HepG2 (cell line): ENCODE data around the gene PARP14. TPM values are rescaled to one million over a fixed set of nuclear protein-coding genes. Genes with fewer than 3 reads are reported as not detected.

Source experiments
- ARNT ChIP-seq: fragments of 450-650 bp; IDR thresholded peaks from 2 replicates; pipeline ENCODE4 v1.6.1; 2017
- ARNTL ChIP-seq: sonication (generic); formaldehyde crosslinking; IDR thresholded peaks from 2 replicates; pipeline ENCODE4 v1.4.0; 2020; ENCODE audit warnings: mild to moderate bottlenecking, missing genetic modification reagents
- ELF4 ChIP-seq: sonication (generic); formaldehyde crosslinking; IDR thresholded peaks from 2 replicates; pipeline ENCODE4 v1.5.0; 2020; ENCODE audit warnings: missing genetic modification reagents, mild to moderate bottlenecking, moderate library complexity, borderline replicate concordance
- IRF2 ChIP-seq: IDR thresholded peaks from 2 replicates; pipeline ENCODE4 v1.6.1; 2018; ENCODE audit warnings: missing genetic modification reagents, missing compliant biosample characterization
- MTF1 ChIP-seq: sonication (generic); formaldehyde crosslinking; IDR thresholded peaks from 2 replicates; pipeline ENCODE4 v1.5.0; 2020; ENCODE audit warnings: missing genetic modification reagents
- NFKBIZ ChIP-seq: IDR thresholded peaks from 2 replicates; pipeline ENCODE4 v1.6.1; 2018; ENCODE audit warnings: missing genetic modification reagents, missing compliant biosample characterization
- NR2F2 ChIP-seq: IDR thresholded peaks from 2 replicates; pipeline ENCODE4 v1.6.1; 2012; ENCODE audit warnings: low read depth, inconsistent platforms, borderline replicate concordance
- ONECUT2 ChIP-seq: sonication (generic); formaldehyde crosslinking; IDR thresholded peaks from 2 replicates; pipeline ENCODE4 v1.4.0; 2020; ENCODE audit warnings: missing genetic modification reagents
- PAWR ChIP-seq: sonication (generic); formaldehyde crosslinking; IDR thresholded peaks from 2 replicates; pipeline ENCODE4 v1.4.0; 2020; ENCODE audit warnings: missing genetic modification reagents, mild to moderate bottlenecking, borderline replicate concordance
- POLR2G ChIP-seq: fragments of 200-400 bp; formaldehyde crosslinking; IDR thresholded peaks from 2 replicates; pipeline ENCODE4 v1.6.1; 2018; ENCODE audit warnings: mild to moderate bottlenecking, low read depth, low read length, moderate library complexity
- RXRA ChIP-seq: sonication (generic); formaldehyde crosslinking; IDR thresholded peaks from 2 replicates; pipeline ENCODE4 v1.5.1; 2020; ENCODE audit warnings: missing genetic modification reagents
- SALL1 ChIP-seq: sonication (generic); formaldehyde crosslinking; IDR thresholded peaks from 2 replicates; pipeline ENCODE4 v1.8.0; 2022; ENCODE audit warnings: mild to moderate bottlenecking, missing genetic modification reagents
- SRSF9 ChIP-seq: fragments of 200-400 bp; formaldehyde crosslinking; IDR thresholded peaks from 2 replicates; pipeline ENCODE4 v1.6.1; 2018; ENCODE audit warnings: borderline replicate concordance, mild to moderate bottlenecking, low read depth, low read length; ENCODE audit not compliant: insufficient read depth, poor library complexity, severe bottlenecking
- TBX2 ChIP-seq: sonication (generic); formaldehyde crosslinking; IDR thresholded peaks from 2 replicates; pipeline ENCODE4 v1.5.0; 2020; ENCODE audit warnings: missing genetic modification reagents, mild to moderate bottlenecking, borderline replicate concordance
- ZBTB3 ChIP-seq: sonication (generic); formaldehyde crosslinking; IDR thresholded peaks from 2 replicates; pipeline ENCODE4 v1.4.0; 2020; ENCODE audit warnings: low read depth, mild to moderate bottlenecking, moderate library complexity, missing genetic modification reagents, borderline replicate concordance
- ZNF180 ChIP-seq: sonication (generic); formaldehyde crosslinking; IDR thresholded peaks from 2 replicates; pipeline ENCODE4 v1.4.0; 2020; ENCODE audit warnings: low read depth, missing genetic modification reagents, borderline replicate concordance
- ZNF205 ChIP-seq: IDR thresholded peaks from 2 replicates; pipeline ENCODE4 v1.6.1; 2018; ENCODE audit warnings: missing biosample characterization, missing genetic modification reagents
- ZNF230 ChIP-seq: sonication (generic); formaldehyde crosslinking; IDR thresholded peaks from 2 replicates; pipeline ENCODE4 v1.4.0; 2020; ENCODE audit warnings: mild to moderate bottlenecking, missing genetic modification reagents
- ZNF337 ChIP-seq: sonication (generic); formaldehyde crosslinking; IDR thresholded peaks from 2 replicates; pipeline ENCODE4 v1.5.1; 2020; ENCODE audit warnings: missing genetic modification reagents, low read depth, mild to moderate bottlenecking, borderline replicate concordance
- ZNF350 ChIP-seq: sonication (generic); formaldehyde crosslinking; IDR thresholded peaks from 2 replicates; pipeline ENCODE4 v1.4.0; 2020; ENCODE audit warnings: mild to moderate bottlenecking, low read depth, missing genetic modification reagents, borderline replicate concordance
- ZNF468 ChIP-seq: sonication (generic); formaldehyde crosslinking; IDR thresholded peaks from 2 replicates; pipeline ENCODE4 v1.8.0; 2022; ENCODE audit warnings: mild to moderate bottlenecking, moderate library complexity, missing genetic modification reagents
- ZNF724P ChIP-seq: sonication (generic); formaldehyde crosslinking; IDR thresholded peaks from 2 replicates; pipeline ENCODE4 v1.8.0; 2022; ENCODE audit warnings: missing genetic modification reagents, borderline replicate concordance
- ZNF749 ChIP-seq: sonication (generic); formaldehyde crosslinking; IDR thresholded peaks from 2 replicates; pipeline ENCODE4 v1.8.0; 2022; ENCODE audit warnings: mild to moderate bottlenecking, missing genetic modification reagents, moderate library complexity, borderline replicate concordance
- ZNF883 ChIP-seq: sonication (generic); formaldehyde crosslinking; IDR thresholded peaks from 2 replicates; pipeline ENCODE4 v1.5.1; 2020; ENCODE audit warnings: mild to moderate bottlenecking, missing genetic modification reagents; ENCODE audit errors: not compliant biosample characterization
- ZSCAN21 ChIP-seq: sonication (generic); formaldehyde crosslinking; IDR thresholded peaks from 2 replicates; pipeline ENCODE4 v1.8.0; 2022; ENCODE audit warnings: mild to moderate bottlenecking, missing genetic modification reagents, moderate library complexity, borderline replicate concordance
- polyA plus RNA-seq, 8 experiments: library from polyadenylated mRNA; depleted of rRNA in 3 of 8; stranded (reverse) in 7 of 8; unstranded in 1 of 8; fragments of >200 nt; fragmentation: Illumina TruSeq in 4 of 8; extraction: Trizol in 4 of 8; gene quantifications; 2 replicates each; pipeline versions ENCODE4 v1.2.1 to v1.2.3, GENCODE V29; 2011 to 2016; ENCODE audit warnings: low read depth in 4 of 8, missing spikeins in 1 of 8, mixed read lengths in 1 of 8; ENCODE audit not compliant: insufficient read depth in 1 of 8
- total RNA-seq, 5 experiments: library from RNA; depleted of rRNA; stranded (reverse); fragments of >200 nt; fragmentation: Illumina TruSeq; extraction: Trizol; gene quantifications; 2 replicates each; pipeline ENCODE4 v1.2.3, GENCODE V29; 2016; ENCODE audit warnings: low read depth in 1 of 5
- TF ChIP-seq, protein P1 (sequence below), 2 experiments: IDR thresholded peaks; 2 replicates each; pipeline ENCODE4 v1.6.1; 2011 to 2012; ENCODE audit warnings: low read length in 2 of 2, borderline replicate concordance in 1 of 2, low read depth in 1 of 2, mild to moderate bottlenecking in 1 of 2, moderate library complexity in 1 of 2
- TF ChIP-seq, protein P2 (sequence below): sonication (generic); formaldehyde crosslinking; IDR thresholded peaks from 2 replicates; pipeline ENCODE4 v1.5.0; 2020; ENCODE audit warnings: missing genetic modification reagents

PARP14 gene
- total and polyA plus RNA-seq, 2 of the 13 experiments (the other 11 are each of a cell fraction or from before 2014, with no cell fraction given), result 9.0 to 19.1 TPM

DNA sequence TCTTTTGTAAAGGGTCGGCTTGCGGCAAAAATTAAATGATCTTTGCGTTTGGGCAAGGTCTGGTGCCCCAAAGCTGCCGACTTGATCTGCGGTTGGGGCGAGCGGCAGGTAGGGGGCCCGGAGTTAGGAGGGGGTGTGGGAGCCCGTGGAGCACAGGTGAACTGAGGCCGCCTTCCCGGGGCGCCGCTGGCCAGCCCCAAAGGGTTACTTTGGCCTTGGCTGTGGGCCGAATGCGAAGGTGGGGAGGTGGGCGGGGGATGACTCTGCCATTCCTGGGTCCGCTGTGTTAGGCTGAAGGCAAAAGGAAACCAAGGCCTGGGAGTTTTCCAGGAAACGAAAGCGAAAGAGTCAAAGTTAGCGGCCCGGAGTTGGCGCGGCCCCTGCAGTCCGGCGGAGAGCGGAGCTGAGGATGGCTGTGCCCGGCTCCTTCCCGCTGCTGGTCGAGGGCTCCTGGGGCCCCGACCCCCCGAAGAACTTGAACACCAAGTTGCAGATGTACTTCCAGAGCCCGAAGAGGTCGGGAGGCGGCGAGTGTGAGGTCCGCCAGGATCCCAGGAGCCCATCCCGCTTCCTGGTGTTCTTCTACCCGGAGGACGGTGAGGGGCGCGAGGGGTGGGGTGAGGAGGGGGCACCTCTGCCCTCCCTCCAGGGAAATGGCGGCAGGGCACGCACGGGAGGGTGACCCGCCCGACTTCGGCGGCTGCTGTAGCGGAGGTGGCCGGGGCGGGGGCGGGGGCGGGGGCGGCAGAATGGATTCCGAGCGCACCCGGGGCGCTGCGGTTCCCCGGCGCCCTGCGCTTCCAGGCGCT is at the start of gene PARP14 (continued):
- no peak for TF ChIP-seq ZBTB3
- TF ChIP-seq, protein P1, sequence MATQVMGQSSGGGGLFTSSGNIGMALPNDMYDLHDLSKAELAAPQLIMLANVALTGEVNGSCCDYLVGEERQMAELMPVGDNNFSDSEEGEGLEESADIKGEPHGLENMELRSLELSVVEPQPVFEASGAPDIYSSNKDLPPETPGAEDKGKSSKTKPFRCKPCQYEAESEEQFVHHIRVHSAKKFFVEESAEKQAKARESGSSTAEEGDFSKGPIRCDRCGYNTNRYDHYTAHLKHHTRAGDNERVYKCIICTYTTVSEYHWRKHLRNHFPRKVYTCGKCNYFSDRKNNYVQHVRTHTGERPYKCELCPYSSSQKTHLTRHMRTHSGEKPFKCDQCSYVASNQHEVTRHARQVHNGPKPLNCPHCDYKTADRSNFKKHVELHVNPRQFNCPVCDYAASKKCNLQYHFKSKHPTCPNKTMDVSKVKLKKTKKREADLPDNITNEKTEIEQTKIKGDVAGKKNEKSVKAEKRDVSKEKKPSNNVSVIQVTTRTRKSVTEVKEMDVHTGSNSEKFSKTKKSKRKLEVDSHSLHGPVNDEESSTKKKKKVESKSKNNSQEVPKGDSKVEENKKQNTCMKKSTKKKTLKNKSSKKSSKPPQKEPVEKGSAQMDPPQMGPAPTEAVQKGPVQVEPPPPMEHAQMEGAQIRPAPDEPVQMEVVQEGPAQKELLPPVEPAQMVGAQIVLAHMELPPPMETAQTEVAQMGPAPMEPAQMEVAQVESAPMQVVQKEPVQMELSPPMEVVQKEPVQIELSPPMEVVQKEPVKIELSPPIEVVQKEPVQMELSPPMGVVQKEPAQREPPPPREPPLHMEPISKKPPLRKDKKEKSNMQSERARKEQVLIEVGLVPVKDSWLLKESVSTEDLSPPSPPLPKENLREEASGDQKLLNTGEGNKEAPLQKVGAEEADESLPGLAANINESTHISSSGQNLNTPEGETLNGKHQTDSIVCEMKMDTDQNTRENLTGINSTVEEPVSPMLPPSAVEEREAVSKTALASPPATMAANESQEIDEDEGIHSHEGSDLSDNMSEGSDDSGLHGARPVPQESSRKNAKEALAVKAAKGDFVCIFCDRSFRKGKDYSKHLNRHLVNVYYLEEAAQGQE (IDR thresholded peaks at IDR 0.05; ENCODE audit: borderline replicate concordance in 1 of 2, low read depth in 1 of 2, low read length in 2 of 2), result 0 out of 4 replicates have a peak, but pooled peaks of 1 of the 2 experiments have one; percentile 39
- TF ChIP-seq ZNF205 (CRISPR knock-in tag), result no peak
- no peak for TF ChIP-seq ZNF337 (CRISPR knock-in tag)
- TF ChIP-seq TBX2 (CRISPR knock-in tag), result peak; percentile 79
- TF ChIP-seq POLR2G, result peak; percentile 67
- TF ChIP-seq, protein P2, sequence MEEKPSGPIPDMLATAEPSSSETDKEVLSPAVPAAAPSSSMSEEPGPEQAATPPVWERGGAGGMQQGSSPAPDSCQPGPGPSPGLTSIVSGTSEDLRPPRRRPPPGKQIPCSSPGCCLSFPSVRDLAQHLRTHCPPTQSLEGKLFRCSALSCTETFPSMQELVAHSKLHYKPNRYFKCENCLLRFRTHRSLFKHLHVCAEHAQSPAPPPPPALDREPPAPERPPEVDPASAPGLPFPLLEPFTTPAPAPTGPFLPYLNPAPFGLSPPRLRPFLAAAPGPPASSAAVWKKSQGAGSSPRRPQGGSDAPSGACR, result 0 out of 2 replicates have a peak, but pooled peaks have one; percentile 27
- no peak for TF ChIP-seq ZNF230
- no peak for TF ChIP-seq ZNF749
- TF ChIP-seq ONECUT2 (CRISPR knock-in tag), result no peak
- TF ChIP-seq ZNF724P (CRISPR knock-in tag), result peak; percentile 38; the same call in 1 of the 2 replicates
- no peak for TF ChIP-seq PAWR (CRISPR knock-in tag)
- TF ChIP-seq ZNF468 (CRISPR knock-in tag), result no peak
- no peak for TF ChIP-seq NFKBIZ
- TF ChIP-seq ZNF350 (CRISPR knock-in tag), result no peak
- no peak for TF ChIP-seq MTF1 (CRISPR knock-in tag)
- no peak for TF ChIP-seq NR2F2
- no peak for TF ChIP-seq SRSF9
- TF ChIP-seq RXRA (CRISPR knock-in tag), result 0 out of 2 replicates have a peak, but pooled peaks have one; percentile 20
- TF ChIP-seq ZSCAN21 (CRISPR knock-in tag), result no peak; the same call in 1 of the 2 replicates
- TF ChIP-seq ZNF180 (CRISPR knock-in tag), result no peak
- TF ChIP-seq ARNT, result no peak
- TF ChIP-seq ZNF883 (CRISPR knock-in tag), result no peak
- peak; percentile 99 for TF ChIP-seq IRF2
- TF ChIP-seq ARNTL (CRISPR knock-in tag), result no peak
- TF ChIP-seq SALL1, result peak; percentile 48
- TF ChIP-seq ELF4, result peak; percentile 24; the same call in 1 of the 2 replicates
